HepG2 (cell line): Measurements from ENCODE around the gene THY1. TPM values are rescaled to one million over a fixed set of nuclear protein-coding genes. Genes with fewer than 3 reads are reported as not detected.

Experiments used
- CENPT ChIP-seq: sonication (generic); formaldehyde crosslinking; IDR thresholded peaks from 2 replicates; pipeline ENCODE4 v1.8.0; 2022; ENCODE audit warnings: low read depth, mild to moderate bottlenecking, moderate library complexity, missing genetic modification reagents
- FOXP4 ChIP-seq: sonication (generic); formaldehyde crosslinking; IDR thresholded peaks from 2 replicates; pipeline ENCODE4 v1.4.0; 2020; ENCODE audit warnings: missing genetic modification reagents
- KIAA2018 ChIP-seq: sonication (generic); formaldehyde crosslinking; IDR thresholded peaks from 2 replicates; pipeline ENCODE4 v1.5.0; 2020; ENCODE audit warnings: mild to moderate bottlenecking, missing genetic modification reagents, borderline replicate concordance
- MEF2D ChIP-seq: sonication (generic); formaldehyde crosslinking; IDR thresholded peaks from 2 replicates; pipeline ENCODE4 v1.5.1; 2020; ENCODE audit warnings: mild to moderate bottlenecking, missing genetic modification reagents
- NCOR1 ChIP-seq: fragments of 200-600 bp; sonication (generic); IDR thresholded peaks from 2 replicates; pipeline ENCODE4 v1.7.0; 2017; ENCODE audit warnings: antibody characterized with exemption, low read length, borderline replicate concordance
- POLR2G ChIP-seq: fragments of 200-400 bp; formaldehyde crosslinking; IDR thresholded peaks from 2 replicates; pipeline ENCODE4 v1.6.1; 2018; ENCODE audit warnings: mild to moderate bottlenecking, low read depth, low read length, moderate library complexity
- RXRA ChIP-seq: sonication (generic); formaldehyde crosslinking; IDR thresholded peaks from 2 replicates; pipeline ENCODE4 v1.5.1; 2020; ENCODE audit warnings: missing genetic modification reagents
- TERF1 ChIP-seq: sonication (generic); formaldehyde crosslinking; IDR thresholded peaks from 2 replicates; pipeline ENCODE4 v1.8.0; 2022; ENCODE audit warnings: mild to moderate bottlenecking, missing genetic modification reagents, moderate library complexity
- TFE3 ChIP-seq: IDR thresholded peaks from 2 replicates; pipeline ENCODE4 v1.6.1; 2016
- ZBTB43 ChIP-seq: sonication (generic); formaldehyde crosslinking; conservative IDR thresholded peaks from 2 replicates; pipeline ENCODE4 v1.4.0; 2020; ENCODE audit warnings: missing genetic modification reagents
- ZNF513 ChIP-seq: sonication (generic); formaldehyde crosslinking; conservative IDR thresholded peaks from 2 replicates; pipeline ENCODE4 v1.5.0; 2020; ENCODE audit warnings: missing genetic modification reagents
- ZNF841 ChIP-seq: sonication (generic); formaldehyde crosslinking; IDR thresholded peaks from 2 replicates; pipeline ENCODE4 v1.8.1; 2023; ENCODE audit warnings: missing genetic modification reagents, borderline replicate concordance
- polyA plus RNA-seq, 8 experiments: library from polyadenylated mRNA; depleted of rRNA in 3 of 8; stranded (reverse) in 7 of 8; unstranded in 1 of 8; fragments of >200 nt; fragmentation: Illumina TruSeq in 4 of 8; extraction: Trizol in 4 of 8; gene quantifications; 2 replicates each; pipeline versions ENCODE4 v1.2.1 to v1.2.3, GENCODE V29; 2011 to 2016; ENCODE audit warnings: low read depth in 4 of 8, missing spikeins in 1 of 8, mixed read lengths in 1 of 8; ENCODE audit not compliant: insufficient read depth in 1 of 8
- total RNA-seq, 5 experiments: library from RNA; depleted of rRNA; stranded (reverse); fragments of >200 nt; fragmentation: Illumina TruSeq; extraction: Trizol; gene quantifications; 2 replicates each; pipeline ENCODE4 v1.2.3, GENCODE V29; 2016; ENCODE audit warnings: low read depth in 1 of 5

The THY1 gene
- total and polyA plus RNA-seq, 2 of the 13 experiments (the other 11 are each of a cell fraction or from before 2014, with no cell fraction given), result not detected

- TF ChIP-seq ZBTB43 (CRISPR knock-in tag) (no peak), CENPT (no peak), POLR2G (peak; percentile 52; the same call in 1 of the 2 replicates), ZNF841 (CRISPR knock-in tag) (no peak), RXRA (peak; percentile 78), KIAA2018 (CRISPR knock-in tag) (no peak), ZNF513 (CRISPR knock-in tag) (no peak), TERF1 (CRISPR knock-in tag) (no peak), TFE3 (CRISPR knock-in tag) (peak; percentile 74), NCOR1 (no peak), MEF2D (CRISPR knock-in tag) (no peak), FOXP4 (CRISPR knock-in tag) (peak; percentile 70; the same call in 1 of the 2 replicates)
Measured at GRCh38 chr11:119376197-119376847, 46.6 kb downstream of the THY1 start (continued).
